ENCODE measurements around the gene CIB2. TPM values are rescaled to one million over a fixed set of nuclear protein-coding genes. Genes with fewer than 3 reads are reported as not detected.

Gene CIB2
- total RNA-seq, 2 donors from 2014 or later, result 40.6 to 41.7 TPM

DNA sequence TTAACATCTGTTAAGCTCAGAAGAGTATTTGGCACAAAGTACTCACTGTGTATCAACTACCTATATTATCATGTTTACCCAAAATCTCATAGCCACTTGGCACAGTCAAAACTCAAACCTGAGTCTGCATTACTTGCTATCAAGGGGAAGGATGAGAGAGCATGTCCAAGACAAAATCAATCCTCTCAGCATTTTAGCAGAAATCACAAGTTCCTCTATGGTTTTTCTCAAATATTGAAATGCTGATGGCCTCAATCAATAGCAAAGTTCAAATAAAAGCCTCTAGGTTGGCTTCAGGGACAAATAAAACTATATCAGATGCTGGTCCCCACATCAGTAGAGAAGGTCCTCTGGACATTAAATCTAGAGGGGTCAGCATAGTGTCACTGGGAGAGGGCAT, 68.0 kb downstream of the CIB2 start:
- Histone ChIP-seq H3K36me3 (ENCODE audit: control insufficient read depth, insufficient read depth, low read length) (no peaks in the 10 kb centered on the region), H3K27me3 (ENCODE audit: control insufficient read depth, insufficient read depth, low read length, poor library complexity, severe bottlenecking) (peaks cover 76% of the 10 kb centered on the region), H3K9ac (ENCODE audit: extremely low read depth, low read length, poor library complexity, severe bottlenecking) (no peak overlapping the region), H3K27ac (ENCODE audit: low read depth, low read length) (no peak overlapping the region), H3K9me3 (ENCODE audit: control insufficient read depth, low read length) (no peaks in the 10 kb centered on the region), H3K4me1 (ENCODE audit: control insufficient read depth, insufficient read depth, low read length) (peaks cover 2% of the 10 kb centered on the region), H3K4me3 (ENCODE audit: low read length) (no peak overlapping the region)
- peaks cover 23% of the 10 kb centered on the region for H3K4me1 Mint-ChIP-seq
- no peak for DNase-seq
- TF ChIP-seq, protein P1, sequence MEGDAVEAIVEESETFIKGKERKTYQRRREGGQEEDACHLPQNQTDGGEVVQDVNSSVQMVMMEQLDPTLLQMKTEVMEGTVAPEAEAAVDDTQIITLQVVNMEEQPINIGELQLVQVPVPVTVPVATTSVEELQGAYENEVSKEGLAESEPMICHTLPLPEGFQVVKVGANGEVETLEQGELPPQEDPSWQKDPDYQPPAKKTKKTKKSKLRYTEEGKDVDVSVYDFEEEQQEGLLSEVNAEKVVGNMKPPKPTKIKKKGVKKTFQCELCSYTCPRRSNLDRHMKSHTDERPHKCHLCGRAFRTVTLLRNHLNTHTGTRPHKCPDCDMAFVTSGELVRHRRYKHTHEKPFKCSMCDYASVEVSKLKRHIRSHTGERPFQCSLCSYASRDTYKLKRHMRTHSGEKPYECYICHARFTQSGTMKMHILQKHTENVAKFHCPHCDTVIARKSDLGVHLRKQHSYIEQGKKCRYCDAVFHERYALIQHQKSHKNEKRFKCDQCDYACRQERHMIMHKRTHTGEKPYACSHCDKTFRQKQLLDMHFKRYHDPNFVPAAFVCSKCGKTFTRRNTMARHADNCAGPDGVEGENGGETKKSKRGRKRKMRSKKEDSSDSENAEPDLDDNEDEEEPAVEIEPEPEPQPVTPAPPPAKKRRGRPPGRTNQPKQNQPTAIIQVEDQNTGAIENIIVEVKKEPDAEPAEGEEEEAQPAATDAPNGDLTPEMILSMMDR (conservative IDR thresholded peaks at IDR 0.05), result no peak
- H3K36me3 Mint-ChIP-seq (ENCODE audit: low read depth), result no peaks in the 10 kb centered on the region
- H3K9me3 Mint-ChIP-seq, result no peaks in the 10 kb centered on the region
- no peak overlapping the region for H3K27ac Mint-ChIP-seq
- peaks cover 33% of the 10 kb centered on the region for H3K27me3 Mint-ChIP-seq (ENCODE audit: insufficient read depth)
- no peak overlapping the region for H3K4me3 Mint-ChIP-seq

DNA sequence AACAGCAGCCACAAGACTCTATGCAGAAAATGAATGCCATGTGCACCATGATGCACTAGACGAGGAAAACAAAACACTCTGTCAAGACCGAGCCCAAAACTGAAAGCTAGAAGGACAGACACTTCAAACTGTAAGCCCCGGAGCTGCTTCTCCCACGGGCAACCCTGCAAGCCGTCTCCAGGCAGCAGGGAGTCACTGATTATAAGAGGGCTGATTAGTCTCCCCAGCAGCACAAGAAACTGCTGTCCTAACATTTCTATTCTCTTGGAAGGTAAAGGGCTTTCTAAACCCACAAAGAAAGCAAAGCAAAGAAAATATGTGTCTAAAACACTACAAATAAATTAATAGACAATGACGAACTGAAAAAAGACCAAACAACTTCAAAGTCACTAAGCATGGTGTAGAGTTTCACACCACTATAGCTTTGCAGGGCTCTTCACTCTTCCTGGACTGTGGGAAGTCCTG, 69.2 kb downstream of the CIB2 start:
- no peaks in the 10 kb centered on the region for H3K36me3 Mint-ChIP-seq (ENCODE audit: low read depth)
- no peaks in the 10 kb centered on the region for H3K9me3 Mint-ChIP-seq
- Histone ChIP-seq H3K9me3 (ENCODE audit: control insufficient read depth, low read length) (no peaks in the 10 kb centered on the region), H3K4me3 (ENCODE audit: low read length) (no peak overlapping the region), H3K4me1 (ENCODE audit: control insufficient read depth, insufficient read depth, low read length) (peaks cover 2% of the 10 kb centered on the region), H3K27ac (ENCODE audit: low read depth, low read length) (no peak overlapping the region), H3K36me3 (ENCODE audit: control insufficient read depth, insufficient read depth, low read length) (no peaks in the 10 kb centered on the region), H3K9ac (ENCODE audit: extremely low read depth, low read length, poor library complexity, severe bottlenecking) (no peak overlapping the region), H3K27me3 (ENCODE audit: control insufficient read depth, insufficient read depth, low read length, poor library complexity, severe bottlenecking) (peaks cover 71% of the 10 kb centered on the region)
- no peak for DNase-seq
- H3K4me1 Mint-ChIP-seq, result peaks cover 17% of the 10 kb centered on the region
- 17 to 42% methylated on average over 5 to 6 of the region's 6 CpGs for WGBS, 2 experiments (ENCODE audit: insufficient coverage in 1 of 2, insufficient read length in 1 of 2)
- H3K27me3 Mint-ChIP-seq (ENCODE audit: insufficient read depth), result peaks cover 32% of the 10 kb centered on the region
- no peak overlapping the region for H3K27ac Mint-ChIP-seq
- H3K4me3 Mint-ChIP-seq, result no peak overlapping the region
- TF ChIP-seq, protein P1 (conservative IDR thresholded peaks at IDR 0.05), result no peak

DNA sequence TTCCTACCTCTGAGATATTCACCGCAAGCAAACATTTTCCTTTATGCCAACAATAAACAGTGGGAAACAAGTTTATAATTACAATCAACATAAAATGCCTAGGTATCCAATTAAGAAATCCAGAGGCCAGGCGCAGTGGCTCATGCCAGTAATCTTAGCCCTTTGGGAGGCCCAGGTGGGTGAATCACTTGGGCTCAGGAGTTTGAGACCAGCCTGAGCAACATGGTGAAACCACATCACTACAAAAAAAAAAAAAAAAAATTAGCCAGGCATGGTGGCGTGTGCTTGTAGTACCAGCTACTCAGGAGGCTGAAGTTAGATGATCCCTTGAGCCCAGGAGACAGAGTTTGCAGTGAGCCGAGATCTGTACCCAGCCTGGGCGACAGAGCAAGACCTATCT, 71.0 kb downstream of the CIB2 start:
- peaks cover 53% of the 10 kb centered on the region for H3K27me3 ChIP-seq (ENCODE audit: control insufficient read depth, insufficient read depth, low read length, poor library complexity, severe bottlenecking)
- Mint-ChIP-seq H3K27ac (no peak overlapping the region), H3K4me3 (no peak overlapping the region), H3K27me3 (ENCODE audit: insufficient read depth) (peaks cover 29% of the 10 kb centered on the region), H3K9me3 (no peaks in the 10 kb centered on the region), H3K36me3 (ENCODE audit: low read depth) (no peaks in the 10 kb centered on the region), H3K4me1 (peaks cover 18% of the 10 kb centered on the region)
- WGBS, 2 experiments (ENCODE audit: insufficient coverage in 1 of 2, insufficient read length in 1 of 2), result 88 to 95% methylated on average over 4 to 5 of the region's 5 CpGs
- peaks cover 2% of the 10 kb centered on the region for H3K4me1 ChIP-seq (ENCODE audit: control insufficient read depth, insufficient read depth, low read length)
- DNase-seq, result no peak
- no peaks in the 10 kb centered on the region for H3K9me3 ChIP-seq (ENCODE audit: control insufficient read depth, low read length)
- H3K9ac ChIP-seq (ENCODE audit: extremely low read depth, low read length, poor library complexity, severe bottlenecking), result no peak overlapping the region
- no peaks in the 10 kb centered on the region for H3K36me3 ChIP-seq (ENCODE audit: control insufficient read depth, insufficient read depth, low read length)
- TF ChIP-seq, protein P1 (conservative IDR thresholded peaks at IDR 0.05), result no peak
- H3K4me3 ChIP-seq (ENCODE audit: low read length), result no peak overlapping the region
- H3K27ac ChIP-seq (ENCODE audit: low read depth, low read length), result no peak overlapping the region

All from endodermal cell (in vitro differentiated cells).